ENCODE data around the gene P2RX1.
A peak's percentile ranks its signal among the peaks of the same experiment; 100 is the strongest.
"Not testable (repeated sequence)": the region's sequence is repeated elsewhere in the genome, so short reads cannot be mapped to it uniquely, and the experiment has no call there.

P2RX1 gene

GRCh38 chr17:3951003-3951402 is 34.7 kb upstream of the P2RX1 start:
- no peak for DNase-seq

DNA sequence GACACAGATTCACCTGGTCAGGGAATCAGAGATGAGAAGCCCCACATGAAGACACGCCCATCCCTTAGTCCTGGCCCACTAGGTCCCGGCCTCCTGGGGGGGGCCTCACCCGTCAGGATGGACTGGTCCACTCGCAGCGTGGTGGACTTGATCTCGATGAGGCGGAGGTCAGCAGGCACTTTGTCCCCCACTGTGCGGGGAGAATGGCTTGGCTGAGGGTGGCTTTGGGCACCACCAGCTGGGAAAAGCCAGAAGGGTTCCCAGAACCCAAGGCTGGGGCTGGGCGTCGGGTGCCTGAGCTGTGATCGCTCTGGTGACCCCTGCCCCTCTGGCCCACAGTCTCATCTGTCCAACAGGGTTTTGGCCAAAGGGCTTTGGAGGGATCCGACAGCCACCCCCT is 34.3 kb upstream of the P2RX1 start:
- no peak for DNase-seq

DNA sequence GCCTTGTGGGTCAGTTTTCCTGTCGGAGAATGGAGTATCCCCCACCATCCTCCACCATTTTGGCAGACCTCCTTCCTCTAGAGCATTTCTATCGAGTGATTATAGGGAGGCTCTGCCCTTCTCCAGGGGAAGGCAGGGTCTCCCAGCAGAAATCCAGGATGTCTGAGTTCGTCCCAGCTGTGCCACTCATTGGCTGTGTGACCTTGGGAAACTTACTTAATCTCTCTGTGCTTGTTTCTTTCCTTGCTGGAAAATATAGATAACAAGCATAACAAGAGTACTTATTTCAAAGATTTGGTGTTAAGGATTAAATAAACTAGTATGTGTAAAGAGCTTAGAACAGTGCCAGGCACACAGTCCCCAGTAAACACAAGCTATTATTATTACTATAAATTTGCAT is 33.2 kb upstream of the P2RX1 start:
- DNase-seq, result no peak

DNA sequence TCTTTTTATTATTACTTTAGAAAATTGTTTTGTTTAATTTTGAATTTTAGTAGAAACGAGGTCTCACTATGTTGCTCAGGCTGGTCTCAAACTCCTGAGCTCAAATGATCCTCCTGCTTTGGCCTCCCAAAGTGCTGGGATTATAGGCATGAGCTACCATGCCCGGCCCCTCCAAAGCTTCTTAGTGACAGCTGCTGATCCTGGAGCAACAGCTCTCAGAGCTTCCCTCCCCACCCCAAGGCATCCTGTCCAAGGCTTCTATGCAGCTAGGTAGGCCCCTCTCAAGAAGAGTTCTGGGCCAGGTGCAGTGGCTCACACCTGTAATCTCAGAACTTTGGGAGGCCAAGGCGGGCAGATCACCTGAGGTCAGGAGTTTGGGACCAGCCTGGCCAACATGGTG is 32.3 kb upstream of the P2RX1 start:
- DNase-seq, result not testable (repeated sequence)

GRCh38 chr17:3947318-3947810 is 31.1 kb upstream of the P2RX1 start:
- no peak for DNase-seq

GRCh38 chr17:3946711-3947235 is 30.5 kb upstream of the P2RX1 start:
- DNase-seq, result no peak

DNA sequence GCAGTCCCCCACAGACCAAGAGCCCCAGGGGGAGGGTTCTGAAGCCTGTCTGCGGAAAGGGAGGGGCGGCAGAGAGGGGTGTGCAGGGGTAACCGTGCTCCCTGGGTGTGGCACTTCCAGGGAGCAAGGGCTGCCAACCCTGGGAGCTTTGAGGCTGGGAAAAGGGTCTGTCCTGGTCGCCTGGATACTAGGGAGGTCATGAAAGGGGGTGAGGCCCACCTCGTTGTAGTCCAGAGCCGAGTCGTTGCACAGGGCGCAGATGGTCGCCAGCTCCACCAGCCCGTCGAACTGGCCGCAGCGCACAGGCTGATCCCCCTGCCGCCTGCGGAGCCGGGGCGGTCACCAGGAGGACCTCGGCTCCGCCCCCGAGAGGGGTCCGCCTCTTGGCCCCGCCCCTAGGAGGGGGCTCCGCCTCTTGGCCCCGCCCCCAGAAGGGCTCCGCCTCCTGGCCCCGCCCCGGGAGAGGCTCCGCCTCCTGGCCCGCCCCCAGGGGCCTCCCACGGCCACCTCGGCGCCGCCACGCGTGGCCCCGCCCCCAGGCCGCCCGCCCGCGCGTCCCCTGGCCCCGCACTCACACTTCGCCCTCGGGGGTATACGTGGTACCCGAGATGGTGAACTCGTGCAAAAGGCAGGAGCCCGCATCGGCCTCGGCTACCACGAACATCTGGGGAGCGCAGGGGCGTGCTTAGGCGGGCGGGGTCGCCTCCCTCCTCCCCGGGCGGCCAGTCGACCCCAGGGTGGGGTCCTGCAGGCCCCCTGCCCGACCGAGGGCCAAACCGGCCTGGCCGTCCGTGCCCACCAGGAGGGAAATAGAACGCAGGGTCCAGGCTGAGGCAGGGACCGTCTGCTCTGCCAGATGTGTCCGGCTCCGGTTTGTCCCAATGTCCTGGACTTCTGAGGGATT is 28.5 kb upstream of the P2RX1 start:
- DNase-seq, result peak; percentile 25

DNA sequence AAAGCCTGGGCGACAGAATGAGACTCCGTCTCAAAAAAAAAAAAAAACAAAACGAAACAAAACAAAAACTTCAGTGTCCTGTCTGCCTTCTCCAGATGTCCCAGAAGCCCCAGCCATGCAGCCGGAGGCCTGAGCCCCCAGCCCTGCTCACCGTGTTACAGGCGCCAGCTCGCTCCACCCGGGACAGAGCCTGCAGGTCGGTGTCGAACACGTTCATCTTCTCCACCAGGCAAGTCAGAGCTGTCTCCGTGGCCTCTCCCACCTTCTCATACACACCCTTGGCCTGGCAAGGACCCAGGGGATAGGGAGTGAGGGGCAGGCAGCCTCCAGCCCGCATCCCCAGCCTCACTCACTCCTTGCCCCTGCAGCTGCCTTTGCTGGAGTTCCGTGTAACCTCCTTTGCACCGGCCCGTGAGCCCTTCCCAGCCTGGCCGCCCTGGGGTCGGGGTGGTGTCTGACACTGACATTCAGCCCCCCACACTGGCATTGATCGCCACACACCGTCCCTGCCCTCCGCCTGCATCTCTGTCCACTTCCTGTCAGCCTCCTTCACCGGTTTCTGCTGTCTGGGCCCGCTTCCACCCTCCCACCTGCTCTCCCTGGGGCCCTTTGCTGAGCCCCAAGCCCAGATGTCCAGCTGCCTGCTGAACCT is 27.1 kb upstream of the P2RX1 start:
- DNase-seq, result no peak

DNA sequence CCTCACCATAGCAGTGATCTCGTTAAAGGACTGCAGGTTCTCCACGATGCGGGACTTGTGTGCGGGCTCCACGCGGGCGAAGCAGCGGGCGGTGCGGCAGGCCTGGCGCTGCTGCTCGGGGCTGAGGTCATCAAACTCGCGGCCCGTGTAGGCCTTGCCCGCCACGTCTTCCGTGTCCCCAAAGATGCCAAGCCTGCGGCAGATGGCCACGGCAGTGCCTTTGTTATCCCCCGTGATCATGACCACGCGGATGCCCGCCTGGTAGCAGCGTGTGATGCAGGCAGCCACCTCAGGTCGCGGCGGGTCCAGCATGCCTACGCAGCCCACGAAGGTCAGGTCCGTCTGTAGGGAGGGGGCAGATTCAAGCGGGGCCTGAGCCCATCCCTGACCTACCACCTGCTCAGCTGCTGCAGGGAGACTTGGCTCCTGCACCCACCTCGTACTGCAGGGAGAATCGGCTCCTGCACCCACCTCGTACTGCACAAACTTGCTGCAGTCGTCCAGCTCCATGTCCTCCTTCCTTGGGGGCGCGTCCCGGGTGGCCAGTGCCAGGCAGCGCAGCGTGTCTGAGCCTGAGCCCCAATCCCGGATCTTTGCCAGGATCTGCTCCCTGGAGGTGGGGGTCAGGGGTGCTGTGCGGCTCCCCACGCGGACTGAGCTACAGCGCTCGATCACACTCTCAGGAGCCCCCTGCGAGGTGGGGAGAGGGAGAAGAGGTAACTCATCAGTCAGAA is 24.9 kb upstream of the P2RX1 start:
- DNase-seq, result no peak

- DNase-seq, result no peak
Observed at GRCh38 chr17:3937359-3937758, 21.1 kb upstream of the P2RX1 start.

- DNase-seq, result no peak
Observed at GRCh38 chr17:3935825-3936355, 19.6 kb upstream of the P2RX1 start.

- DNase-seq, result peak; percentile 29
Observed at GRCh38 chr17:3935140-3935542, 18.9 kb upstream of the P2RX1 start.

GRCh38 chr17:3929764-3930163 is 13.5 kb upstream of the P2RX1 start:
- DNase-seq, result no peak

- DNase-seq, result no peak
Observed at GRCh38 chr17:3929181-3929580, 12.9 kb upstream of the P2RX1 start.

- no peak for DNase-seq
Observed at GRCh38 chr17:3928406-3928805, 12.1 kb upstream of the P2RX1 start.

DNA sequence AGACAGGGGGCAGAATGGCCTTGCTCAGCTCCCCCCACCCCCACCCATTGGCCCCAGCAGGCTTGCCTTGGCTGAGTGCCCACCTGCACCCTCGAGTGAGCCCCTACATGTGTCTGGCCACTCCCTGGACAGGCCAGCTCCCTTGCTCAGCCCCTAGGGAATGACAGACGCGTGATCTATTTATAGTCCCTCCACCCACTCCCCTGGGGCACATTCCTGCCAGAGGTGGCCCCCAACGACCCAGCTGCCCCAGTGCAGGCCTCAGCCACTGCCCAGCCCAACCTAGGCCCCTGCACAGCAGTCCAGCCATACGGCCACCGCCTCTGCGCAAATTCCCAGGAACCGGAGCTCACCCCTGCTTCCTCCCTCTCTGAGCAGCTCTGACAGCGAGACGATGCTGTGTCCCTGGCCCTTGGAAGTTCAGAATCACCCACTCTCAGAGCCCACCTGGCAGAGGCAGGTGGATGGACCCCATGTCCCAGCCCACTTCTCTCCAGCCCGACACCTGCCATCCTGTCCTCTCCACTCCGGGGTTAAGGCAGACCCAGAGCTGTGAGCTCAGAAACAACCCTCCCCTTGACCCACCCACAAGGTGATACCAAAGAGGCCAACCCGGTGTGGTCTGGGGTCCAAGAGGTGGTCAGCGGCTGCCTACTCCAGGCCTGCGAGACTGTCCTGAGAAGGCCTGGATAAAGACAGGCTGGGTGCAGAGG is 11.5 kb upstream of the P2RX1 start:
- no peak for DNase-seq

GRCh38 chr17:3926860-3927627 is 10.8 kb upstream of the P2RX1 start:
- no peak for DNase-seq

- no peak for DNase-seq
Observed at GRCh38 chr17:3925684-3926485, 9.6 kb upstream of the P2RX1 start.

DNA sequence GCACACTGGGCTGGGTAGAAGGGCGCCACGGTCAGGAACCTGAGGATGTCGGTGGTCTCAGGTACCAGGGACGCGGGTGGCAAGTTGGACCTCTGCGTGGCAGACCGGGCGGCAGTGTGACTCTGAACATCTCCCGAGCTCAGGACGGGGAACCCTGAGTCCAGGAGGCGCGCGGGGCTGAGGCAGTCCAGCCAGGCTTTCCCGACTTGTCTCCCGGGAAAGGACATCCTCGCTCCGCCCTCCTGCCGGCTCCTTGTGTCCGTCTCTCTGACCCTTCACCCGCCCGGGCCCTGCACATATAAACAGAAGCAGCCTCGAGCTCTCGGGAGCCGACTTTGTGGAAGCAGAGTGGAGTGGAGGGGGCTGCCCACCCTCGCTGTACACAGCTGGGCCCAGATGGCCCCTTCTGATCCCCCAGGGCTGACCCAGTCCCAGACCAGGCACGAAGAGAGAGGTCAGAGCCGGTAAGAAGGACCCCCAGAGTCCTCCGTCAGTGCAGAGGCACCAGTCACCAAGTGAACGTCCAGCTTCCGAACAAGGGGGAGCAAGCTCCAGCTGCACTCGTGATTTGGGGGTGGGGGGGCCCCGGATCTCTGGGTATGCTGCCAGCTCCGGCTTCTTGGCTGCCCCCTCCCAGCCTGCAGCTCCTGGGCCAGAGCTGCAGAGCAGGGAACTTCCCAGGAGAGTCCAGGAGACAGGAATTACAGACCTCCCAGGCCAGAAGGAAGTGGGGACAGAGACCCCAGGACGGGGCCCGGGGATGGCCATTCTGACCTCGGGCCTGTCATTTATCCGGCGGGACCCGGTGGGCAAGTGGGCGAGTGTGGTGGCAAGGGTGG is 8.5 kb upstream of the P2RX1 start:
- no peak for DNase-seq

All from activated CD4-positive, alpha-beta T cell treated with anti-CD3 and anti-CD28 coated beads, Interleukin-2, amount 50 U/mL, for 1 hour (primary cell).